MM.1S (cell line): ENCODE data around the gene SYT1.

Source experiments
- DNase-seq: peaks from one replicate; pipeline ENCODE4 v3.0.0-alpha.2; 2015
- H2AFZ ChIP-seq: fragments of 300-600 bp; sonication (generic); 2 replicates; pipeline ENCODE4 v1.6.0; 2016; ENCODE audit warnings: antibody characterized with exemption, low read length
- H3F3A ChIP-seq: fragments of 300-600 bp; sonication (generic); 2 replicates; pipeline ENCODE4 v1.6.1; 2016; ENCODE audit warnings: mild to moderate bottlenecking, antibody characterized with exemption, low read length, moderate library complexity, mixed read lengths; ENCODE audit not compliant: insufficient read depth
- H3K27ac ChIP-seq: fragments of 300-600 bp; sonication (generic); 2 replicates; pipeline ENCODE4 v1.5.1; 2016; ENCODE audit warnings: mild to moderate bottlenecking, low read length
- H3K27me3 ChIP-seq: fragments of 300-600 bp; sonication (generic); replicated peaks from 2 replicates; pipeline ENCODE4 v1.6.0; 2016; ENCODE audit warnings: low read length; ENCODE audit not compliant: insufficient read depth
- H3K36me3 ChIP-seq: fragments of 300-600 bp; sonication (generic); replicated peaks from 2 replicates; pipeline ENCODE4 v1.6.1; 2016; ENCODE audit warnings: mild to moderate bottlenecking, low read length, mixed read lengths; ENCODE audit not compliant: insufficient read depth
- H3K4me1 ChIP-seq: fragments of 300-600 bp; sonication (generic); 2 replicates; pipeline ENCODE4 v1.6.1; 2016; ENCODE audit warnings: low read length, mixed read lengths
- H3K4me2 ChIP-seq: fragments of 300-600 bp; sonication (generic); 2 replicates; pipeline ENCODE4 v1.6.0; 2016; ENCODE audit warnings: low read depth, low read length
- H3K4me3 ChIP-seq: fragments of 300-600 bp; sonication (generic); 2 replicates; pipeline ENCODE4 v1.5.1; 2016; ENCODE audit warnings: low read length, mixed read lengths
- H3K79me2 ChIP-seq: fragments of 300-600 bp; sonication (generic); 2 replicates; pipeline ENCODE4 v1.6.1; 2016; ENCODE audit warnings: mixed run types, low read length, mixed read lengths
- H3K9ac ChIP-seq: fragments of 300-600 bp; sonication (generic); 2 replicates; pipeline ENCODE4 v1.6.1; 2016; ENCODE audit warnings: low read length, mixed read lengths
- H3K9me2 ChIP-seq: fragments of 300-600 bp; sonication (generic); replicated peaks from 2 replicates; pipeline ENCODE4 v1.6.1; 2016; ENCODE audit warnings: mild to moderate bottlenecking, low read length, mixed read lengths; ENCODE audit not compliant: insufficient read depth
- H3K9me3 ChIP-seq: fragments of 300-600 bp; sonication (generic); replicated peaks from 2 replicates; pipeline ENCODE4 v1.6.1; 2016; ENCODE audit warnings: mild to moderate bottlenecking, low read length, mixed read lengths; ENCODE audit not compliant: insufficient read depth
- H4K20me1 ChIP-seq: fragments of 300-600 bp; sonication (generic); 2 replicates; pipeline ENCODE4 v1.6.1; 2016; ENCODE audit warnings: mild to moderate bottlenecking, low read length, moderate library complexity, mixed read lengths; ENCODE audit not compliant: insufficient read depth
- CTCF ChIP-seq: fragments of 300-600 bp; sonication (generic); IDR thresholded peaks from 2 replicates; pipeline ENCODE4 v1.5.1; 2016; ENCODE audit warnings: antibody characterized with exemption, low read length, mixed read lengths
- EZH2 ChIP-seq: fragments of 300-600 bp; sonication (generic); optimal IDR thresholded peaks from 2 replicates; pipeline ENCODE3; 2017; ENCODE audit warnings: low read depth, mild to moderate bottlenecking, antibody characterized with exemption, low read length, mixed read lengths
- EZH2phosphoT487 ChIP-seq: fragments of 300-600 bp; sonication (generic); IDR thresholded peaks from 2 replicates; pipeline ENCODE4 v1.6.1; 2018; ENCODE audit warnings: antibody characterized with exemption, low read length

SYT1 gene

DNA sequence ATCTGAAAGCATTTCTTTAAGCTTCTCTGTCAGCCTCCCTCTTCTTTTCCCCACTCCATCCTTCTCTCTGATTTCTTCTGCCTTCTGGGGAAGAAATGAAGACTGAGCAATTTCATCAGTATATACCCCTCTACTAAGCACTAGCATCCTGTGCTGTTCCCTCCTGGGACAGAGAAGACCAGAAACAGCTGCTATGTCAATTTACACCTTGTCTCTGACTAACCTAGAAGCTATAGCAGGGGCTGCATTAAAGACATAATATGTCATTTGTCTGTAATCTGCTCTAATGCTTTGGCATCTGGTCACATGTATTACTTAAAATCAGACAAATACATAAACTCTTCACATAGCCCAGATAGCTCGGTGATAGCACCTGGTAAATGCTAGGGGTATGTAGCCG is 529.3 kb downstream of the SYT1 start:
- Histone ChIP-seq H3K27ac (no peak overlapping the region), H3K9ac (no peak overlapping the region), H3K4me1 (no peaks in the 10 kb centered on the region), H3K4me2 (no peak overlapping the region), H3K4me3 (no peak overlapping the region), H3K79me2 (no peaks in the 10 kb centered on the region), H3K9me3 (no peaks in the 10 kb centered on the region), H3K9me2 (no peaks in the 10 kb centered on the region), H3F3A (no peaks in the 10 kb centered on the region), H3K27me3 (no peaks in the 10 kb centered on the region), H2AFZ (no peak overlapping the region), H4K20me1 (no peaks in the 10 kb centered on the region), H3K36me3 (no peaks in the 10 kb centered on the region)
- DNase-seq = no peak
- TF ChIP-seq CTCF = no peak
- no peak for TF ChIP-seq EZH2phosphoT487
- no peak for TF ChIP-seq EZH2

DNA sequence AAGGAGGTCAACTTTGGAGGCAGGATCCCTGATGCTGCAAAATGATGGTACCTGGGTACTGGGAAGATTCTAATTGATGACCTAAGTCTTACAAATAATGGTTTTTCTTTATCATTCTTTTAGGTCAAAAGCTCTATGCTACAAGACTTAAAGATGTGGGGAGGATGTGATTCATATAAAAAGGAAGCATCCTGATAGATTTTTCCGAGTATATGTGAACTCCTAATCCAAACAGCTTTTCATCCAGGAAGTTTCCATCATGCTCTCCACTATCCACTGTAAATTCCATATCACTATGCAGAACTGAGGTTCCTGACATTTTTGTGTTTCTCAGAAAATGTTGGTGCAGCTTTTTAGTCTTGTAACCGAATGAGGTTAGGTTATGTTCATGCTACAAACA is 533.0 kb downstream of the SYT1 start:
- Histone ChIP-seq H3K4me3 (no peak overlapping the region), H3K4me2 (no peak overlapping the region), H3K36me3 (no peaks in the 10 kb centered on the region), H3K27ac (no peak overlapping the region), H3F3A (no peaks in the 10 kb centered on the region), H3K79me2 (no peaks in the 10 kb centered on the region), H4K20me1 (no peaks in the 10 kb centered on the region), H3K4me1 (0 out of 2 replicates have a peak, but pooled peaks cover 2% of the 10 kb centered on the region), H3K9me2 (no peaks in the 10 kb centered on the region), H2AFZ (no peak overlapping the region), H3K9ac (no peak overlapping the region), H3K27me3 (no peaks in the 10 kb centered on the region), H3K9me3 (no peaks in the 10 kb centered on the region)
- no peak for TF ChIP-seq EZH2phosphoT487
- TF ChIP-seq CTCF = no peak
- TF ChIP-seq EZH2 = no peak
- no peak for DNase-seq

GRCh38 chr12:79400481-79400880 is 535.9 kb downstream of the SYT1 start:
- Histone ChIP-seq H3K9ac (no peak overlapping the region), H2AFZ (no peak overlapping the region), H3K9me2 (no peaks in the 10 kb centered on the region), H3K4me3 (no peak overlapping the region), H3F3A (no peaks in the 10 kb centered on the region), H3K79me2 (no peaks in the 10 kb centered on the region), H3K4me1 (0 out of 2 replicates have a peak, but pooled peaks cover 4% of the 10 kb centered on the region), H3K4me2 (no peak overlapping the region), H4K20me1 (no peaks in the 10 kb centered on the region), H3K9me3 (no peaks in the 10 kb centered on the region), H3K36me3 (no peaks in the 10 kb centered on the region), H3K27me3 (no peaks in the 10 kb centered on the region), H3K27ac (no peak overlapping the region)
- TF ChIP-seq EZH2 = no peak
- TF ChIP-seq EZH2phosphoT487 = no peak
- no peak for DNase-seq

DNA sequence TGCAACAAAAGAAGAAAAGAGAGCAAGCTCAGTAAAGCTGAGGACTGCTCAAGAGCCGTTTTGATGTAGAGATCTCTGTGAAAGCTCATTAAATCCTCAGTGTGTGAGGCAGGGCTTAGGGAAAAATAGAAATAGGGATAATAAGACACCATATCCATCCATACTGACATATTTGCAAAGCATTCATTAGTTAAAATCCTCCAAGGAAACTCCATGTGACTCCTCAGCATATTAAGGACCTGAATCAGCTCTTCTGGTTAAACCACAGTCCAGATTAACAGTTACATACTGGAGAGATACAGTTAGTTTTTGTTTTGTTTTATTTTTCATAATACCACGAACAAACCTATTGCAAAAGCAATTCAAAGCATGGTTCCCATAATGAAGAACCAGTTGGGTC is 538.0 kb downstream of the SYT1 start:
- Histone ChIP-seq H4K20me1 (no peaks in the 10 kb centered on the region), H3K36me3 (no peaks in the 10 kb centered on the region), H3K4me1 (0 out of 2 replicates have a peak, but pooled peaks cover 4% of the 10 kb centered on the region), H3K9me2 (no peaks in the 10 kb centered on the region), H3K4me3 (no peak overlapping the region), H3K79me2 (no peaks in the 10 kb centered on the region), H3K27me3 (no peaks in the 10 kb centered on the region), H3K4me2 (no peak overlapping the region), H3K27ac (no peak overlapping the region), H3K9me3 (no peaks in the 10 kb centered on the region), H2AFZ (no peak overlapping the region), H3F3A (no peaks in the 10 kb centered on the region), H3K9ac (no peak overlapping the region)
- TF ChIP-seq EZH2phosphoT487 (no peak), EZH2 (no peak), CTCF (no peak)
- no peak for DNase-seq
